Measurements from ENCODE around the gene TIMM17B. TPM values are rescaled to one million over a fixed set of nuclear protein-coding genes. Genes with fewer than 3 reads are reported as not detected.

TIMM17B gene
- total RNA-seq, 6 donors from 2014 or later = 29.6 to 49.6 (median 42.6) TPM

DNA sequence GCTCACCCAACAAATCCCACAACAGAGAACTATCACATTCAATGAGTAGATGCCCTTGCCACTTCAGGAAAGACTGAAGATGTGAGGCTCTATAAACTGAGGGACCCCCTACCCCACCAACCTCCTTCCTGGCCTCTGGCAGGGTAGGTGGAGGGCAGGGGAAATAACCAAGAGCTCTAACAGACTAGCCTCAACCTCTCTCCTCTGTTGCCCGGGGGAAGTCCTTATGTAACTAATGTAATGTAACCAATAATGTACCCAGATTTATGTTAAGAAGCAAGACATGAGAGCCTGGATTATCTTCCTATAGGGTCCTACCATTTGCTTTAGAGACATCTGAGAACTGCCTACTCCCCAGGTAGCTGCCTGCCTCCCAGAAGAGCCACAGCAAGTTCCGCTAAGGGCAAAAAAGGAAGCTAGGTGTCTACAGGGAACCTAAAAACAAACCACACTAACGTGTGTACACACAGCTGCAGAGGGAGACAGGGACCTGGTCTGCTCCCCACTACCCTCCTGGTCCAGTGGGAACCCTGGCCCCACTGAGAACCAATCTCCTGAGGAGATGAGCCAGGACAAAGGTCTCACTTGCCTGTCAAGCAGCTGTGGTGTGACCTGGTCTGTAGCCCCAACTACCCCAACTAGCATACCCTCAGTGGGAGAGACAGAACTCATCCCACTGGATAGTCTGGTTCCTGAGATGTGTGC, 42.1 kb upstream of the TIMM17B start:
- TF ChIP-seq POLR2AphosphoS5 (IDR thresholded peaks at IDR 0.05) (no peak), POLR2A (IDR thresholded peaks at IDR 0.05) (no peak), EP300 (IDR thresholded peaks at IDR 0.05) (no peak)
- TF ChIP-seq, protein P1, sequence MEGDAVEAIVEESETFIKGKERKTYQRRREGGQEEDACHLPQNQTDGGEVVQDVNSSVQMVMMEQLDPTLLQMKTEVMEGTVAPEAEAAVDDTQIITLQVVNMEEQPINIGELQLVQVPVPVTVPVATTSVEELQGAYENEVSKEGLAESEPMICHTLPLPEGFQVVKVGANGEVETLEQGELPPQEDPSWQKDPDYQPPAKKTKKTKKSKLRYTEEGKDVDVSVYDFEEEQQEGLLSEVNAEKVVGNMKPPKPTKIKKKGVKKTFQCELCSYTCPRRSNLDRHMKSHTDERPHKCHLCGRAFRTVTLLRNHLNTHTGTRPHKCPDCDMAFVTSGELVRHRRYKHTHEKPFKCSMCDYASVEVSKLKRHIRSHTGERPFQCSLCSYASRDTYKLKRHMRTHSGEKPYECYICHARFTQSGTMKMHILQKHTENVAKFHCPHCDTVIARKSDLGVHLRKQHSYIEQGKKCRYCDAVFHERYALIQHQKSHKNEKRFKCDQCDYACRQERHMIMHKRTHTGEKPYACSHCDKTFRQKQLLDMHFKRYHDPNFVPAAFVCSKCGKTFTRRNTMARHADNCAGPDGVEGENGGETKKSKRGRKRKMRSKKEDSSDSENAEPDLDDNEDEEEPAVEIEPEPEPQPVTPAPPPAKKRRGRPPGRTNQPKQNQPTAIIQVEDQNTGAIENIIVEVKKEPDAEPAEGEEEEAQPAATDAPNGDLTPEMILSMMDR (IDR thresholded peaks at IDR 0.05) = no peak
- Histone ChIP-seq H3K27ac (peak overlapping the region; percentile 24 to 85 (median 80)), H3K27me3 (no peaks in the 10 kb centered on the region), H3K4me1 (peaks cover 12 to 47% (median 21%) of the 10 kb centered on the region in 4 donors), H3K4me3 (no peak overlapping the region), H3K36me3 (peaks cover 0 to 15% (median 1%) of the 10 kb centered on the region in 4 donors), H3K9me3 (no peaks in the 10 kb centered on the region)
- DNase-seq = no peak
- ATAC-seq (ENCODE audit: low FRiP score in 2 of 2) = no peak
- WGBS, 2 donors = 51 to 58% methylated on average over 2 to 3 of the region's 3 CpGs

DNA sequence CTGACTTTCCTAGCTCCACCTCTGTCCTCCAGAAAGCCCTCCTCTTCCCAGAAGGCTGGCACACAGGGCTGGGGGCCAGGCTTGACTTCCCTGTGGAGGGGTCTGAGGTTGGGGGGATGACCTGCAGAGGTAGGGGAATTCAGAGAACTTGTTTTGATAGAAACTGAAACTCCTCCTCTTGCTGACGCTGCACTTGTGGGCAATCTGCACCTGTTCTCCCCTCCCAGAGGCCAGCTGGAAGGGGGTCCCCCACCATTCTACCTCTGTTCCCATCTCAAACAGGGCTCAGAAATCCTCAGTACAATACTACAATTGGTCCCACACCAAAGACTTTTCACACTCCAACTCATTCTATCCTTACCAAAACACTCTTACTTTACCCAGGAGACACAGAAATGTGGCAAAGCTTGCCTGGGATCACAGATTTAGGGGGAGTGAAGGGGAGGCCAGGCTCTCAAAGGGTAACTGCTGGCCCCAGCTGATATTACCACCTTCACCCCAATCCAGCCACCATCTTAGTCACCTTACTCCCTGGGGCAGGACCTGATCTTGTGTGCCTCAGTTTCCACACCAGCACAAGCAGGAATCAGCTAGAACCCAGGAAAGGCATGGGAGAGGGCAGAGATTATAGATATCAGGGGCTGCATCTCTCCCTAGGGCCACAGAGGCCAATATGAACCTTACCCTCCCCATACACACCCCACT, 41.3 kb upstream of the TIMM17B start:
- TF ChIP-seq POLR2AphosphoS5 (IDR thresholded peaks at IDR 0.05) = no peak
- no peak for TF ChIP-seq POLR2A (IDR thresholded peaks at IDR 0.05)
- TF ChIP-seq, protein P1 (IDR thresholded peaks at IDR 0.05) = no peak
- no peak for TF ChIP-seq EP300 (IDR thresholded peaks at IDR 0.05)

DNA sequence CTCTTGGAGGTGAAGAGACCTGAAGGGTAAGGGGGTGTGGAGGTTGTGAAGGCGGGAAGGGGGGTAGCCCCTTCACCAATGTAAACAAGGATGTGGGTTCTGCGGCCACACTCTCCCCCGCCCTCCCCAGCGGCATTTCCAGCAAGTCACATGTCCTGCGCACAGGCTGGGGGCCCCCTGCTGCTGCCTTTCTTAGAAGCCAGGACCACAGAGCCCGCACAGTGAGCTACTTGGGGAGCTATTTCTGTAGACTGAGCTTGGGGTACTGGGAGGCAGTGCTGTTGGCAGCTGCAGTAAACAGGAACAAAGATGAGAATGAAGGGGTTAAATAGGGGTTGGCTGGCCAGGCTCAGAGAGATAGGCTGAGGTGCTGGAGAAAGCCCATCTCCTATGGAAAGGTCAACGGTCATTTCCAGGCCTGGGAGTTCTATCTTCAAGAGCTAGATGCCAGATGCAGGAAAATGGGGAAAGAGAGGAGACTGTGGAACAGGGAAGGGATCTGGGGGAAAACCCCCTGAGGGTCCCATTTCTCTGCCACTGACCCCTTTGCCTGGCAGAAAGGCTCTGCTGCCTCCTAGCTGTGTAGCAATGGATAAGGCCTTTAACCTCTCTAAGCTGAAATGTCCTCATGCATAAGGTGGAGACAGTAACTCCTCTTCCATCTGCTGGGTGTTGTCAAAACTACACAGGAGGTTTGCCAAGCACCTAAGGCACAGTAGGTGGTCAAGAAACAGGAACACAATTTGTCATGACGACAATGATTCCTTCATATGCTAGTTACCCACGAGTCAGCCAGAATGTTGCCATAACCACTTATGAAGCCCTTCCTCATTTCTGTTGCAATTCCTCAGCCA, 39.7 kb upstream of the TIMM17B start:
- Histone ChIP-seq H3K4me1 (peaks cover 12 to 41% (median 21%) of the 10 kb centered on the region in 4 donors), H3K36me3 (peaks cover 0 to 32% (median 10%) of the 10 kb centered on the region in 4 donors), H3K4me3 (no peak overlapping the region), H3K27me3 (no peaks in the 10 kb centered on the region), H3K27ac (peak overlapping the region; percentile 78 to 85 (median 82)), H3K9me3 (no peaks in the 10 kb centered on the region)
- TF ChIP-seq POLR2AphosphoS5 (IDR thresholded peaks at IDR 0.05) = peak; percentile 69 to 76
- peak in 2 of 4 donors; percentile 39 to 87 for TF ChIP-seq EP300 (IDR thresholded peaks at IDR 0.05)
- TF ChIP-seq POLR2A (IDR thresholded peaks at IDR 0.05) = peak in 1 of 4 donors; percentile 37
- TF ChIP-seq, protein P1 (IDR thresholded peaks at IDR 0.05) = peak in 3 of 6 experiments; percentile 20 to 31 (median 23)
- ATAC-seq (ENCODE audit: low FRiP score in 2 of 2) (peak; percentile 75 to 77), DNase-seq (peak; percentile 75 to 86)
- WGBS, 2 donors = 20 to 24% methylated on average over 1 to 9 of the region's 9 CpGs

More for the DNA sequence above, 41.3 kb upstream of the TIMM17B start:
- Histone ChIP-seq H3K27ac (peak overlapping the region; percentile 24 to 85 (median 80)), H3K4me3 (no peak overlapping the region), H3K36me3 (peaks cover 0 to 23% (median 6%) of the 10 kb centered on the region in 4 donors), H3K27me3 (no peaks in the 10 kb centered on the region), H3K9me3 (no peaks in the 10 kb centered on the region), H3K4me1 (peaks cover 12 to 45% (median 21%) of the 10 kb centered on the region in 4 donors)
- DNase-seq (no peak), ATAC-seq (ENCODE audit: low FRiP score in 2 of 2) (no peak)
- 67 to 85% methylated on average over 1 of the region's 1 CpG for WGBS, 2 donors

DNA sequence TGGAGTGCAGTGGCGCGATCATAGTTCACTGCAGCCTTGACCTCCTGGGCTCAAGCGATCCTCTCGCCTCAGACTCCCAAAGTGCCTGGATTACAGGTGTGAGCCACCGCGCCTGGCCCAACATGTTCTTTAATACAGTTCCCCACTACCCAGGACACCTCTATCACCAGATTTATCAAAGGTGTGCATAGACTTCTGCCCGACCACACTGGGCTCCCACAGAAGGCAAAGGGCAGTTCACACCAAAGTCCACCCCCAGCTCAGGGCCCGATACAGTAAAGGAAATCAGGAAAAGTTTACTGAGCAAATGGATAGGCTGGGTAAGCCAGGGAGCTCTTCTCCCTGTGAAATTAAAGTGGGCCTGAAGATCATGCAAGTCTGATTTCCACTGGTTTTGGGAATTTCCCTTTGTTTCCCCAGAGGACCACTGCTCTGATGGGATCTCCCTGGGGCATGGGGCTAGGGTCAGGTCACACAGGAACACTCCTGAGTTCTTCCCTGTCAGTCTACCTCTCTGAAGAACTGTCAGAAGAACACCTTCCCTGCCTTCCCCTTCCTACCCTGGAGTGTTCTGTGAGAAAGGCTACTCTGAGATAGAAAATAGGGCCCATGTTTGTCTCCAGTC, 39.0 kb upstream of the TIMM17B start:
- H3K4me3 ChIP-seq = no peak overlapping the region
- no peak for ATAC-seq (ENCODE audit: low FRiP score in 2 of 2)
- no peak for DNase-seq
- 91 to 94% methylated on average over 2 to 8 of the region's 8 CpGs for whole genome bisulfite sequencing, 2 donors
- H3K4me1 ChIP-seq = peaks cover 12 to 41% (median 17%) of the 10 kb centered on the region in 4 donors
- peaks cover 0 to 35% (median 12%) of the 10 kb centered on the region in 4 donors for H3K36me3 ChIP-seq
- no peaks in the 10 kb centered on the region for H3K27me3 ChIP-seq
- H3K9me3 ChIP-seq = no peaks in the 10 kb centered on the region
- peak overlapping the region; percentile 78 to 85 (median 82) for H3K27ac ChIP-seq
- no peak for TF ChIP-seq EP300 (IDR thresholded peaks at IDR 0.05)
- no peak for TF ChIP-seq POLR2AphosphoS5 (IDR thresholded peaks at IDR 0.05)
- TF ChIP-seq, protein P1 (IDR thresholded peaks at IDR 0.05) = no peak
- TF ChIP-seq POLR2A (IDR thresholded peaks at IDR 0.05) = no peak
